Kidney capillary endothelial cell (primary cell): ENCODE results near the gene SNAI3.
"Not testable (repeated sequence)": the region's sequence is repeated elsewhere in the genome, so short reads cannot be mapped to it uniquely, and the experiment has no call there.

ENCODE experiments used
- DNase-seq: peaks from one replicate; pipeline ENCODE4 v3.0.0-alpha.2; 2018; ENCODE audit warnings: low spot score

The SNAI3 gene

GRCh38 chr16:88690341-88691128 lies 4.2 kb upstream of the SNAI3 start:
- DNase-seq, result no peak

GRCh38 chr16:88688013-88688778 lies 1.9 kb upstream of the SNAI3 start:
- no peak for DNase-seq

- no peak for DNase-seq
Observed at GRCh38 chr16:88687676-88688012, 1.3 kb upstream of the SNAI3 start.

- no peak for DNase-seq
Observed at GRCh38 chr16:88687254-88687576, 908 bp upstream of the SNAI3 start.

GRCh38 chr16:88686062-88686438 lies 257 bp downstream of the SNAI3 start:
- DNase-seq, result no peak

GRCh38 chr16:88685156-88686061 lies 898 bp downstream of the SNAI3 start:
- no peak for DNase-seq

- DNase-seq, result no peak
Observed at GRCh38 chr16:88684569-88685155, 1.6 kb downstream of the SNAI3 start.

GRCh38 chr16:88681709-88682451 lies 4.4 kb downstream of the SNAI3 start:
- DNase-seq, result no peak

GRCh38 chr16:88681084-88681680 lies 5.1 kb downstream of the SNAI3 start:
- no peak for DNase-seq

GRCh38 chr16:88680554-88681083 lies 5.7 kb downstream of the SNAI3 start:
- no peak for DNase-seq

- no peak for DNase-seq
Observed at GRCh38 chr16:88678224-88678979, 7.9 kb downstream of the SNAI3 start.

- no peak for DNase-seq
Observed at GRCh38 chr16:88677721-88678120, 8.6 kb downstream of the SNAI3 start.

- no peak for DNase-seq
Observed at GRCh38 chr16:88676502-88677242, 9.6 kb downstream of the SNAI3 start.

GRCh38 chr16:88673716-88674379 lies 12.5 kb downstream of the SNAI3 start:
- no peak for DNase-seq

- DNase-seq, result no peak
Observed at GRCh38 chr16:88672776-88673175, 13.5 kb downstream of the SNAI3 start.

- no peak for DNase-seq
Observed at GRCh38 chr16:88671806-88672205, 14.5 kb downstream of the SNAI3 start.

GRCh38 chr16:88669980-88670379 lies 16.3 kb downstream of the SNAI3 start:
- no peak for DNase-seq

GRCh38 chr16:88669493-88669892 lies 16.8 kb downstream of the SNAI3 start:
- DNase-seq, result not testable (repeated sequence)

GRCh38 chr16:88667461-88667860 lies 18.8 kb downstream of the SNAI3 start:
- DNase-seq, result no peak
